BJ (cell line): ENCODE data around the gene ABCB6. TPM values are rescaled to one million over a fixed set of nuclear protein-coding genes. Genes with fewer than 3 reads are reported as not detected.

Experiments used
- CTCF ChIA-PET: fragments of 350-600 bp; formaldehyde crosslinking; extraction: SDS; loops from one replicate; lab custom pipeline; 2021; ENCODE audit warnings: antibody characterized with exemption, inconsistent platforms; lab: Yijun Ruan, JAX
- POLR2A ChIA-PET: fragments of 300-600 bp; sonication (Branson Sonifier 250); formaldehyde crosslinking; extraction: SDS; loops from one replicate; lab custom pipeline; 2021; ENCODE audit warnings: antibody characterized with exemption; lab: Charles Lee
- DNase-seq: peaks from one replicate; pipeline ENCODE4 v3.0.0-alpha.2; 2011; ENCODE audit warnings: low read depth
- H3K27me3 ChIP-seq: 2 replicates; pipeline ENCODE4 v1.6.0; 2011; ENCODE audit warnings: low read length; ENCODE audit not compliant: control insufficient read depth, insufficient read depth
- H3K36me3 ChIP-seq: 2 replicates; pipeline ENCODE4 v1.5.1; 2011; ENCODE audit warnings: low read length; ENCODE audit not compliant: control insufficient read depth, insufficient read depth
- H3K4me3 ChIP-seq: 2 replicates; pipeline ENCODE4 v1.5.1; 2011; ENCODE audit warnings: low read depth, mild to moderate bottlenecking, control low read depth, low read length
- CTCF ChIP-seq: IDR thresholded peaks from 2 replicates; pipeline ENCODE4 v1.5.1; 2011; ENCODE audit warnings: low read depth, mild to moderate bottlenecking, control low read depth, inconsistent platforms, low read length, moderate library complexity; ENCODE audit not compliant: insufficient read depth
- polyA plus RNA-seq: library from polyadenylated mRNA; depleted of rRNA; stranded (reverse); fragments of >200 nt; gene quantifications from 2 replicates; pipeline ENCODE4 v1.2.3, GENCODE V29; 2011

The ABCB6 gene
- polyA plus RNA-seq, 1 experiment, result 33.4 TPM

DNA sequence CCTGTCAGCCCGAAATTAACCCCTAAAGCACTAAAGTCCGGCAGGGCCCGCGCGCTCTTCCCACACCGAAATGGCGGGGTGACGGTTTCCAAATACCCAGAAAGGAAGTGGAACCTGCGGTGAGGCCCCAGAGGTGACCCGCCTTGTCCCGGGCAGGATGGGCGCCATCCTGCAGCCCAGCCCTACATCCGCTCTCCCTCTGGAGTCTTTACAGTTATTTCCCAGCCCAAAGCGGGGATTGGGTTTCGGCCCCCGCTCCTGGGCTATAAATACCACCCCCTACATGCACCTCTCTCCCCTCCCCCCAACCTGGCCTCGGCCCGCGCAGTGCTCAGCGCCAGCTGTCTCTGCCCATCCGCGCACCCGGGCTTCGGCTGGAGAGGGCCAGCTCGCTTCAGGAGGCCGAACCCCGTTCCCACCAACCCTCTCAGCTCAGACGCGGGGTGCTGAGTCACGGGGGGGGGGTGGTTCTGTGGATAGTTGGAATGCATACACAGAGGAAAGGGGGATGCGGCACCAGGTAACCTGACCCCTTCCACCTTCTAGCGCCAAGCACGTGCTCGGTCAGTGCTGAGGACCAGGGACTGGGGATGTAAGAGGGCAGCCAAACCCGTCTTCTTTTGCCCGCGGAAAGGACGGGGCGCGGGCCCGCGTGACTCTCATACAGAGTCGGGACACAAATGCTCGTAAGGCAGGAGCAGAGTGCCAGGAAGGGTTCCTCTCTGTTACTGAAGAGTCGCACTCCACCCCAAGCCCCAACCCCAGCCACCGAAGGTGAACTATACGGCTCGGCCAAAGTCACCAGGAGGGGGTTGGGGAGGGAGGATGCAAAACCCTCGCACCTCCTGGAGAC lies 34.4 kb upstream of the ABCB6 start, which contains the start of gene TUBA4B:
Gene TUBA4B (plus strand): TSS at position 344 of the 853 bp plus-strand sequence. CDS start 165 bp downstream, at position 509.
- Histone ChIP-seq H3K27me3 (peaks cover 3% of the 10 kb centered on the region), H3K36me3 (peaks cover 3% of the 10 kb centered on the region), H3K4me3 (peak within 1 kb of the TSS; percentile 52)
- ChIA-PET POLR2A (interaction anchor here (0.6 kb wide), 3 partner anchors 24 to 165 kb away, joined by 4 to 7 read pairs (median 5); partner anchors contain the start of gene DES), CTCF (interaction anchor here (0.6 to 9.5 kb wide), 8 partner anchors 9 to 511 kb away, joined by 3 to 61 read pairs (median 4); partner anchors contain the start of genes ANKZF1 and DNAJB2)
- TF ChIP-seq CTCF, result no peak
- no peak for DNase-seq

DNA sequence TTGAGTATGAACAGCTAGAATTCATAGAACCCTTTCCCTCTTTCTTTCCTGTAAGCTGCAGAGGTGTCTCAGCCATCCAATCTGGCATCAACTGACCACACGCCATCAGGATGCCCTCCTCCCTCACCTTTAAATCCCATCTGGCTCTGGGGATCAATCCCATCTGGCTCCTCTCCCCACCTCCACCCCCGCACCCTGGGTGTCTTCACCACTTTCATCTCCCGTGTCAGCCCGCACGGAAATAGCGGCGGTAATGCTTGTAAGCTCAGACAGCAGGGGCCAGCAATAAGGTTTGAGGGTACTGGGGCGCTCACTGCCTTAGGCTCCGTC lies 33.8 kb upstream of the ABCB6 start:
- DNase-seq, result no peak
- CTCF ChIA-PET, result interaction anchor here (0.6 to 9.5 kb wide), 7 partner anchors 9 to 511 kb away, joined by 3 to 61 read pairs (median 5); partner anchors contain the start of genes ANKZF1 and DNAJB2
- peaks cover 9% of the 10 kb centered on the region for H3K36me3 ChIP-seq
- POLR2A ChIA-PET, result interaction anchor here (0.6 kb wide), 2 partner anchors 25 to 47 kb away, joined by 5 to 7 read pairs; no protein-coding TSS in a partner anchor
- no peak for TF ChIP-seq CTCF
- H3K27me3 ChIP-seq, result peaks cover 3% of the 10 kb centered on the region
- H3K4me3 ChIP-seq, result peak overlapping the region; percentile 52

- TF ChIP-seq CTCF, result no peak
- ChIA-PET POLR2A (no interaction called here), CTCF (interaction anchor here (0.9 to 9.5 kb wide), 8 partner anchors 10 to 278 kb away, joined by 3 to 61 read pairs (median 4); partner anchors contain the start of genes ANKZF1, DNAJB2 and DNPEP)
- H3K36me3 ChIP-seq, result peaks cover 10% of the 10 kb centered on the region
- no peak overlapping the region for H3K4me3 ChIP-seq
- H3K27me3 ChIP-seq, result peaks cover 3% of the 10 kb centered on the region
- no peak for DNase-seq
Measured at GRCh38 chr2:219252084-219252483, 33.3 kb upstream of the ABCB6 start.

GRCh38 chr2:219251656-219252055 lies 32.9 kb upstream of the ABCB6 start:
- Histone ChIP-seq H3K36me3 (peaks cover 10% of the 10 kb centered on the region), H3K4me3 (no peak overlapping the region), H3K27me3 (peaks cover 3% of the 10 kb centered on the region)
- CTCF ChIA-PET, result interaction anchor here (0.9 to 9.5 kb wide), 6 partner anchors 10 to 137 kb away, joined by 3 to 61 read pairs (median 5); partner anchors contain the start of genes DNAJB2 and DNPEP
- no peak for TF ChIP-seq CTCF
- POLR2A ChIA-PET, result no interaction called here
- no peak for DNase-seq
